Fibroblast of peridontal ligament (primary cell): ENCODE results near the gene CD300LF.

Source experiments
- DNase-seq: peaks from one replicate; pipeline ENCODE4 v3.0.0-alpha.2; 2010; ENCODE audit errors: extremely low read depth

CD300LF gene

DNA sequence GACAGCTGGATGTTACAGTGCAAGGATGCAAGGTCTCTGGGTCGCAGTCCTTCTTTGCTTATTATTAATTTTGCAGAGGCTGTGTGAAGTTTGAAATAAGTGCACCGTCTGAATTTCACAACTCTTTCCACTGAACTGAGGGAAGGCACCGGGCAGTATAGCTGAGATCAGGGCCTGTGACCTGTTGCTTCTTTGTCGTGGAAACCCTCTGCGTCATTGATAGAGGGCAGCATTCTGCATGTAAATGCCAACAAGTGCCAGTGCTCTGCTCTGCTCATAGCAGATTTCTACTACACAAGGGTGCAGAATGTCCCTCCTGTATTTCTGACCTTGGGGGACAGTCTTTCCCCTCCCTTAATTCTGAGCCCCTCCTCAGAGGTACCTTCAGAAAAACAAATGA lies 26.0 kb downstream of the CD300LF start:
- no peak for DNase-seq

DNA sequence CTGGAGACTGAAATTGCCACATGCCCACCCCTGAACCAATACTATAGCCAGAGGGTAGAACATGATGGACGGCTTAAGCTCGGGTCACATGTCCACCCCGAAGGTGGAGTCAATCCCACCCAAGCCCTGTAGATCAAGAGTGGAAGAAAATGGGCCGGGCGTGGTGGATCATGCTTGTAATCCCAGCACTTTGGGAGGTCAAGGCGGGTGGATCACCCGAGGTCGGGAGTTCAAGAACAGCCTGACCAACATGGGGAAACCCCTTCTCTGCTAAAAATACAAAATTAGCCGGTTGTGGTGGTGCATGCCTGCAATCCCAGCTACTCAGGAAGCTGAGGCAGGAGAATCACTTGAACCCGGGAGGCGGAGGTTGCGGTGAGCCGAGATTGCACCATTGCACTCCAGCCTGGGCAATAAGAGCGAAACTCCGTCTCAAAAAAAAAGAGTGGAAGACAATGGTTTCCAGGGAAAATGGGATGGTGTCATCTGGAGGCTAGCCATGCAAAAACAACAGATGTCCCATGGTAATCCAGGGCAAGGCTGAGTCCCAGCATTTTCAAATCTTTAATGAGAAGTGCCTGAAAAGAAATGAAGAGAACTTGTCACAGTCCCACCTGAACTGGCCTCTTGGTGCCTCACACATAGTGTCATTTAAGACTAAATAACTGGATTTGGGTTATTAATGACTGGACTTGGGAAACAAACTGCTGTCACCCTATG lies 30.1 kb downstream of the CD300LF start:
- no peak for DNase-seq

DNA sequence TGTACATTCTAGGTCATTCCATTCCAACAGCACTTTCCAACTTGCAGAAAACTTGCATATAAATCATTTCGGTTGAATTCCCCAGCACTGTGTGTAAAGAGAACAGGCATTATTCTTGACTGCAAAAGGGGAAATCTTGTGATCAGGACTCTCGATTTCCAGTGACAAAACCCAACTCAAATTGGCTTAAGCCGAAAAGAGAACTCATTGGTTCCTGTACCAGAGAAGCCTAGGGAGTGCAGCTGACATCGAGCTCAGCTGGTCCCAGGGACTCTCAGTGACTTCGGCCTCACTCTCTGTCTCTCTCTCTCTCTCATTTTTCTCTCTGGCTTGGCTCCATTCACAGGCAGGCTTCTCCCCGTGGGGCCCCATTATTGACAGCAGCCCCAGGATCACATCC lies 30.7 kb downstream of the CD300LF start:
- no peak for DNase-seq

DNA sequence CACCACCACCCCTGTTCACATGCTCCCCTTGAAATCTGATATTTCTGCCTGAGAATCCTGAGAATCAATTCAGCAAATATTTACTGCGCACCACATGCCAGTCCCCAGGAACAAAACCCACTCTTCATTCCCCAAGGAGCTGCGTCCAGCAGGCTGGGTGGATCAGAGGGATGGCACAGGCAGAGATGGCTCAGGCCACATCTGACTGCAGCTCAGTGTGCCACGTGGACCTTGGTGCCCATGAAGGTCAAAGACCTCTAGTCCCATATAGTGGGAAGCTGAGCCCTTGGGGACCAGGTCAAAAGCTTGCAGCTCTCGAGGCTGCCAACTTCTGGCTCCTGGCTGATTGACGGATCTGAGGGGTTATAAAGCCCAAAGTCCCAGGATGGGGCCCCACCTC lies 31.8 kb downstream of the CD300LF start:
- DNase-seq = no peak

DNA sequence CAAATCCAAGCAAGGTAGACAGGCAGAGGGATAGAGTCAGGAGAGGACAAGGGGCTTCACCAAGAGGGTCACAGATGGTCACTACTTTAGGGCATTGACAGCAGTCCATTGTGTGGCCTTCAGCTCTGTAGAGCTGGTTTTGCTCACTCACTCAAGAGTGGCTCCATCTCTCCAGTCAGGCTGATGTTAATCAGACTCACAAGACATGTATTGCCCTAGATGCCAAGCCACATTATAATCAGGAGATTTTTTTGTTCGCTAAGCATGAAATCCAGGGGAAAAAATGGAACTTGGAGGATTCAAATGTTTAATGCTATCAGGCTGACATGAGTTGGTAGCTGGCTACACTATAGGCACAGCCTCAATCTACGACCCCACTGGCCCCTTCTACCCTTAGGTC lies 32.5 kb downstream of the CD300LF start:
- DNase-seq = no peak

DNA sequence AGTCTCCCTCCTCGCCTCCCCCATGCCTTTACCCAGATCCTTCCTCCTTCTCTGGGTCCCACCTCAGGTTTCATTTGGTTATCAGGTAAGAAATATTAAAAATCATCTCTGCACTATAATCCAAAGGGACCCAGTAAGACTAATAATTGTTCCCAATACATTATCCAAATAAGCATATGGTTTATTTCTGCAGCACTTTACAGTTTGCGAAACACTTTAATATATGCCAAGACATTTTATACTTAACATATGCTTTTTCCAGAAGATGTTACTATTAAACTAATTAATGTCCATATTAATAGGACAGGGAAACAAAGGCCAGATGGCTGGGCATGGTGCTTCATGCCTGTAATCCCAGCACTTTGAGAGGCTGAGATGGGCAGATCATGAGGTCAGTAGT lies 33.3 kb downstream of the CD300LF start:
- no peak for DNase-seq

DNA sequence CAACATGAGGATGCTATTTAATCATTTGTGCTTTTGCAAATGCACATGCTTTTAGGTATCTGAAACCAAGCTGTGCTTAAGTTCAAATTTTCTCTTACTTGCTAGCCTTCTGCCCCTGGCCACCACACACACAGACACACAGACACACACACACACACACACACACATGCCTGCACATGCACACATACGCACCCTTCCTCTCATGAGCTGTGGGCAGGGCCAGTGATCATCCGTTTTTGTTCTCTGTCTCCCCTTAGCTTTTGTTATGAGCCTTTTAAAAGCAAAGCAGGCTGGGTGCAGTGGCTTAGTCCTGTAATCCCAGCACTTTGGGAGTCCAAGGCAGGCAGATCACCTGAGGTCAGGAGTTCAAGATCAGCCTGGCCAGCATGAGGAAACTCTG lies 34.2 kb downstream of the CD300LF start:
- no peak for DNase-seq

DNA sequence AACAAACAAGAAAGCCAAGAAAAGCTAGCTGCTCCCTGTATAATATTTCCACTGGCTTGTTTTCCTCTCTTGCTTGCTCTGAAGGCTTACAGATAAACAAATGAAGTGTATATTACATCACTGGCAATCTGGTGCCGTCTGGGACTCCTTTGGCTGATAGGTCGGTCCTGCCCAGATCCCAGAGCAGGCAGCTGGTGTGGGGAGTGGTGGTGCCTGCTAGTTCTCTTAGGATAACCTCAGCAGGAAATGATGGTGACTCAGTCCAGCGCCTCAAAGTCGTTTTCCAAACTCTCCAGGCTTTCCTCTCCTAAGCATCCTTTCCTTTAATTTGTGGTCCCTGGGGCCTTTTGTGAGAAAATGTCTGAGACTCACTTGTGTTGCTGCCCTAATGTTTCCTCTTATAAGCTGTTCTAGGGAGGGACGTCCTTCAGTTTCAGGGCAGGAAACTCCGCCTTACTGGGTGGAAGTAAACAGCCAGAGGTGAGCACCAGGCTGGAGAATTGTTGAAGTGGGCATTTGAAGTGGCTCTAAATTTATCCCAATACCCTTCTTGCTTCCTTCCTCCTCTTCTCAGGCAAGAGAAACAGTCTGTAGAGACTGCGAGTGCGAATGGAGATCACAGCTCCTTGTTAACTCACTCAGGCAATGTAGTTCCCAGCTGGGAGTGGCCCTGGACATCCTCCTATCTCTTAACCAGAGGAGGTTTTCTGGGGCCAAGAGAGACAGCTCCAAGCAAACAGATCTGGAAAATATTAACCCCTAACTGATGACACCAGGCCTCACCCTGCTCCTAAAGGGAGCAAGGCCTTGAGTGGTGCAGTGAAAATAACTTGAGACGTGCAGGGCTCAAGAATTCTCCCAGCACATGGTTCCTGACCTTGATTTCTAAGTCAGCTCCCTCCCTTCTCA lies 34.9 kb downstream of the CD300LF start:
- DNase-seq = no peak

DNA sequence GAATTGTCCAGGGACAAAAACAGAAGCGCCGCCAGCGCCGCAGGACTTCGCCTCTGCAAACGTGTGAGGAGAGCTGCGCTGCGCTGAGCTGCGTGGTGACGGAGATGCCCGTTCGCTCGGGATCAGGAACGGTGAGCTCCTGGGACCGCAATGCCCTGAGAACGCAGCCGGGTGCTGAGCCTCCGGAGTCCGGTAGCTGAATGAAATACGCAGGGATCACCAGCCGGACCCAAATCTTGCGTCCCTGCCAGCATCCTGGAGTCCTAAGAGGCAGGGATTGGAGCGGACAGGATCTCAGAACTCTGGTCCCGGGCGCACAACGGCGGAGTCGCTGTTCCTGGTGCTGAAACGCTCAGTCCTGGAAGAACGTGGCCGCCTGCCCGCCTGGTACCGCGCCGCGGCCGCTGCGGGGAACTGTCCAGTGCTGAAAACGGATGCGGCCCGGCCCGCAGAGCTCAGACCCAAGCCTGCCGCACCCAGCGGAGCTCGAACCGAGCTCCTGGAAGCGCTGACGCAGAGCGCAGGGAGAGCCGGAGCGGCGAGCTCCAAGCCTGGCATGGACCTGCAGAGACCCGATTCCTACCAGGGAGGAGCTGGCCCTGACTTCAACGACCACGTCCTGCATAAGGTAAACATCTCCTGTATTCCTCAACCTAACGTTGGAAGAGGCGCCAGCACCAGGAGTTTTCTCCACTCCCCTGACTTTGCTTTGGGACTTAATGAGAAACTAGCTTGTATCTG lies 41.5 kb downstream of the CD300LF start:
- DNase-seq = peak; percentile 33

DNA sequence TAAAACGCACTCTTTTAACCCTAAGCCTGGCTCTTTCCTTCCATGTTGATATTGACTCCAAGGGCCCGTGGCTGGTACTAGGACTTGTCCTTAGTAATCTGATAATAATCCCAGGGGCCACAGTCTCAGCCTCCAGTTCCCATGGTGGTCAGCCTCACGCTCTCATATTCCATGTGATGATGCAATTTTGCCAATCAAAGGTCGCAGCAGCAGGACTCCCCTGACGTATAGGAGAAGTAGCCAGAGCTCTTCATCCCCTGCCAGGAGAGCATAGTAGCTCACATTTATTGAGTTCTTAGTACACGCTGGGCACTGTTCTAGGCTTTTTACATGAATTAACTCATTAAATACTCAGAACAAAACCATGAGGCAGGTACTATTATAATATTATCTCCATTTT lies 42.4 kb downstream of the CD300LF start:
- DNase-seq = no peak

DNA sequence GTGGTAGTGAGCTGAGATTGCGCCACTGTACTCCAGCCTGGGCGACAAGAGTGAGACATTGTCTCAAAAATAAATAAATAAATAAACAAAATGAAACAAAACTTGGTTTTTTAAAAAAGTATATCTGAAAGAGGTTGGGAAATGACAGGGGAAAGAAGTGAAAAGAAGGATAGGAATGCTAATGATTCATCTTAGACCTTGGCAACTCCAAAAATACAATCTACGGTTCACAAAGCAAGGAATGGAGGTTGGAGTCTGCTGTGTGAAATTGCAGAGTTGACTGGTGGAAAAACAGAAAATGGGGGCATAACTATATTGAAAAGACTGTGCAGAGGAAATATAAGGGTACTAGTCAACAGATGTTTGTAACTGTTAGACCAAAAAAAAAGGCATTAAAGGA lies 49.2 kb downstream of the CD300LF start:
- DNase-seq = no peak

DNA sequence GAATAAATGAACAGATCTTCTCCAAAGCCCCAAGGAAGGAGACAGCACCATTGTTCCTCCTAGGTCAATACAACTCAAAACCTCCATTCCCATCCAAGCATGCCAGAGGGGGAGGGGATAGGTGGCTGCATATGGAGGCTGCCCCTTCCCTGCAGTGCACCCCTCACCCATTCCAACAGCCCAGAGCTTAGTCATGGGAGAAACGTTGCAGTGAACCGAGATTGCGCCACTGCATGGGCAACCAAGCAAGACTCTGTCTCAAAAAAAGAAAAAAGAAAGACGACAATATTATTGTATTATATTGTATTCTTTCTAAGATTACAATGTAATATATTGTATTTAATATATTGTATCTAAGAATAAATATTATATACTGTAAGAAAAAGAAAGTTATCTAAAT lies 52.8 kb downstream of the CD300LF start:
- no peak for DNase-seq

DNA sequence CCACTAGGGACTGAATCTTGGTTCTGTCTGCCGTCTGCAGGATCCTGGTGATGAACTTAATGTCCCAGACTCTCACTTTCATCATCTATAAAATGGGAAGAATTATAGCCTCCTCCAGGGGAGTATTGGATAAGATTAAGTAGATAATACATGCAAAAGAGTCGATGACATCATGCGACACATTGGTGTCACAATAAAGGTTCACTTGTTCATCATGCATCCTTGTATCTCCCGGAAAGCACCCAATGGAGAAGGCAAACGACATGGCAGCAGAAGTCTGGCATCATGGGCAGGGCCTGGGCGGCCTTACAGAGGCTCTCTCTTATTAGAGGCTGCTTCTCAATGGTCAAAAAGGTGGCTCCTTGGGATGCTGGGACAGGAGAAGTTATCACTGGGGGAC lies 54.1 kb downstream of the CD300LF start:
- DNase-seq = no peak

DNA sequence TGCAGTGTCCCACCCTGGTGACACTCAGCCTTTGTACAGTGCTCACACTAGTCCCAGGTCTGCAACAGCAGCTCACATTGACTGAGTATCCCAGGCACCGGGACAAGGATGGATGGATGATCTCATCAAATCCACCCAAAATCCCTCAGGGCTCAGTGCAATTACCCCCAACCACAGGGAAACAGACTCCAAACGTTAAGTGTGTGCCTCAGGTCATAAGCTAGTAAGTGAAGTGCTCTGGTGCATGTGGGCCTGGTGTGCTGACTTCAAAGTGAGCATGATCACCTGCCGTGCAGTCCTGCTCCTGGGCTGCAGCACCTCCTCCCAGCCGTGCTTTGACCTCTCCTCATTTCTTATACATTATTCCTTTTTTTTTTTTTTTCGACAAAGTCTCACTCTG lies 58.0 kb downstream of the CD300LF start:
- no peak for DNase-seq

DNA sequence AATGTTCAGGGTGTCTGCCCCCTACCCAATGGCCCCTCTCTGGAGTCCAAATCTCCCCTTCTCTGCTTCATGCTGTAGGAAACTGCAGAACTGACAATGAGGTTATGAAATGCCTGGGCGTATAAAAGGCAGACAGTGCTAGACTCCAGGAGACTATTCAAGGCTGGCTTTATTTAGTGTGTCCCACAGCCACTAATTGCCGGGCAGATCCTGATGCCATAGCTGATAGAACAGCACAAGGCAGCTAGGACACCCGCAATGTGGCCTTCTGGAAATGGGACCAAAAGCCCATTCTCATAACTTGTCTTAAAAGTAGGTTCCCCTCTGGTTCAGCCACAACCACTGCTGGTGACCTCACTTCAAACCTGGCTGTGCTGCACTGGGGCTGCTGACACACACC lies 60.7 kb downstream of the CD300LF start:
- no peak for DNase-seq

DNA sequence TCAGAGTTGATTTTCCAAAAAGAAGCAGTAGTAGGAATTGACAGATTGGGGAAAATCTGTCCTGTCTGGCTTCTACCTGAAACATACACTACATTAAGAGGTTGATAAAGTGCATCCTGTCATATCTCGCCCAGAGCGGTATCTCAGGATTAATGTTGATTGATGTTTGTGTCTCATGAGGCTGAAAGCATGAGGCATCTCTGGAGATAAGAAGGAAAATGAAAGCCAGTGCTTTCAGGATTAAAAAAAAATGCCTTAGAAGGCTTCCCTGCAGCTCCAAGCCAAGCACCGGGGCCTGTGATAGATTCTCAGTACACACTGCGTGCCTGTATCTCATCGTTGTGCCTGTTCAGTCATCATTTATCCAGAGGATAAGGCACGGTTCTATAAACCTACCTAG lies 62.8 kb downstream of the CD300LF start:
- DNase-seq = no peak

DNA sequence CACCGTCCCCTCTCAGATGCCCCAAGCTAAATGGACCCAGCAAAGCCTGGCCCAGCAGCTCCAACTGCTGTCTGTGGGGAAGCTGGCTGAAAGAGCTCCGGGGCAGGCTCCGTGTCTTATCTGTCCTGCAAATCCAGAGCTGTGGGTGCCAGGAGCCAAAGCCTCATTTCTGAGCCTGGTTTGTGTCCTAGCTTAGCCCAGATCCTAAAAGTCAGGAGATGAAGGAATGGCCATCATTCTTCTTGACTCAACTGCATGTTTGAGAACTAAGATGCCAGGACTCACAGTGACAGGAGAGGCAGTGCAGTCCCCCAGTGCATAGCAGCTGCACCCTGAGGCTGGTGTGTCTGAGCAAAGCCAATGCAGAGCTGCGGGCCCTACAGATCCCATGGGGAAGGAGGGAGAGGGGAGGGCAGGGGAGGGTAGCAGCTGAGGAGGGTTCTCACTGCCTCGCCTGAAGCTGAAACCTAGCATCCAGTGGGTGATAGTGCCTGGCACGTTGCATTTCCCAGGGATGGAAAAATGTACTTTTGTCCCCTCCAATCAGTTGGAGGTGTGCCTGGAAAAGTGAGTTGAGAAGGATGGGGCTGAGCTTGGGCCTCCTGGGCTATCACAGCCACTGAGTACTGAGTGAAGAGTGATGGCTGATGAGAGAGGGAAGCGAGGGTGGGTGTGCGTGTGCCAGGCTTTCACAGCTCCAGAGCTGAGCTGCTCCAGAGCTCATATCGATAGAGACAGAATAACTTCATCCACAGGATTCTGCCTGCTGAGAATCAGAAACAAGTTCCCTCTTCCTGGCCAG lies 64.7 kb downstream of the CD300LF start:
- DNase-seq = no peak

DNA sequence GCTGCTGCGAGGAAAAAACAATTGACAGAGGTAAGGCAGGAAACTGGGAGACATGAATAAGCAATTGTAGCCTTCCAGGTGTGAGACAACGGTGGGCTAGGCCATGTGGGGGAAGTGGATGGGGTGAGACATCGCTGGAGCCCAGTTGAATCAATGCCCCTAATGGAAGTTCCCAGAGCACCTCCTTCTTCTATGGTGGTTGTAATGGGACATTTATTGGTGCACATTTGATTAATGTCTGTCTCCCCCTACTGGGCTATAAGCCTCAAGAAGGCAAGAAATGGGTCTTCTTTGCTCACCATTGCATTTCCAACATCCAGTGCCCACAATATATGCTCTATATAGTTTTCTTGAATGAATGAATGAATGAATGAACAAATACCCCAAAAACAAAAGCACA lies 66.5 kb downstream of the CD300LF start:
- DNase-seq = no peak

DNA sequence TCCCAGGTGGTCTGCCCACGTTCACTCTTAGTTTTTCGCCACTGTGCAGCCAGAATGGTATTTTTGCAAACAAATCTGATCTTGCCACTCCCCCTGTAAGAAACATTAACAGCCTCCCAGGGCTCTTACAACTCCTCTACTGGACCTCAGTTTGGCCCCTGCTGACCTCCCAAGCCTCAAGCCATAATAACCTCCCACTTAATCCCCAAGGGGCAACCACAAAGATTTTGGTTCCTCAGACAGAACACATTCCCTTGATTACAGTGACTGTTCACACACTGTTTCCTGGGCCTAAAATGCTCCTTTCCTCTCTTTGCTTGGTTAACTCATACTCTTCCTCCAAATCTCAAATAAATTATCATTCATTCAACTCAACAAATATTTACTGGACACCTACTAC lies 67.7 kb downstream of the CD300LF start:
- no peak for DNase-seq

DNA sequence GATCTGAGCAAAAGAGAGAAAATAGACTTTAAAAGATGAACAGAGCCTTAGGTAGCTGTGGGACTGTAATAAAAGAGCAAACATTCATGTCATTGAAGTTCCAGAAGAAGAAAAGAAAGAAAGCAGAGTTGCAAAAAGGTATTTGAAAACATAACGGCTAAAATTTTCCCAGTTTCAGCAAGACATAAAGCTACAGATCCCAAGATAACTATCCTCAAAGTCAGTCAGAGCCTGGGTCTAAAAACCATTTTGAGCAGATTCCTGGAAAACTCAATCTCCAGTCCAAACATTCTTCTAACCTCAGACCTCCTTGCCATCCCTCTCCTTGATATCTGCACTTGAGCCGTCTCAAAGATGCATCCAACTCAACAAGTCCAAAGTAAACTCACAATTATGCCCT lies 68.3 kb downstream of the CD300LF start:
- DNase-seq = no peak
